ENCODE results near the gene CENPT.

DNA sequence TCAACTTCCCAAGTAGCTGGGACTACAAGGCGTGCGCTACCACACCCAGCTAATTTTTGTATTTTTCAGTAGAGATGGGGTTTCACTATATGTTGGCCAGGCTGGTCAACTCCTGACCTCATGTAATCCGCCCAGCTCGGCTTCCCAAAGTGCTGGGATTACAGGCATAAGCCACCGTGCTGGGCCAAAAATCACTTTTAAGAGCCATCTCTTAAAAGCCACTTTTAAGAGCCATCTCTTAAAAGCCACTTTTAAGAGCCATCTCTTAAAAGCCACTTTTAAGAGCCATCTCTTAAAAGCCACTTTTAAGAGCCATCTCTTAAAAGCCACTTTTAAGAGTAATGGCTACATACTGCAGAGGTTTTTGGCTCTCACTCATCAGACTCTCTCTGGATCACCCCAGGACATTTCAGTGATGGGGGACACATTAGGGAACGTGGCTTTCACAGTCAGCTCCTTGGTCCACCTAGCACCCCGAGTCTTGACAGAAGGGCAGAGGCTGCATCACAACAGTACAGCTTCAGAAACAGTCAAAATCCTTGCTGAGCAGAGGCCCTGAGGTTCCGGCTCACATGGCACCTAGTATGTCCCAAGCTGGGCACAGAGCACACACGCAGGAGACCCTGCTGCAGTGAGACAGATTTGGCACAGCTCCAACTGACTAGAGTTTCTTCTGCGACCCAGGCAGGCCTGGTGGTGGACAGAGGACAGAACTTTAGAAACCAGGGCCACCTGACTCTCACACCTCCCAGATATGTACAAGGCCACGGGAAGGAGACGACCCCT is 64.7 kb downstream of the CENPT start:
- TF ChIP-seq, protein P1, sequence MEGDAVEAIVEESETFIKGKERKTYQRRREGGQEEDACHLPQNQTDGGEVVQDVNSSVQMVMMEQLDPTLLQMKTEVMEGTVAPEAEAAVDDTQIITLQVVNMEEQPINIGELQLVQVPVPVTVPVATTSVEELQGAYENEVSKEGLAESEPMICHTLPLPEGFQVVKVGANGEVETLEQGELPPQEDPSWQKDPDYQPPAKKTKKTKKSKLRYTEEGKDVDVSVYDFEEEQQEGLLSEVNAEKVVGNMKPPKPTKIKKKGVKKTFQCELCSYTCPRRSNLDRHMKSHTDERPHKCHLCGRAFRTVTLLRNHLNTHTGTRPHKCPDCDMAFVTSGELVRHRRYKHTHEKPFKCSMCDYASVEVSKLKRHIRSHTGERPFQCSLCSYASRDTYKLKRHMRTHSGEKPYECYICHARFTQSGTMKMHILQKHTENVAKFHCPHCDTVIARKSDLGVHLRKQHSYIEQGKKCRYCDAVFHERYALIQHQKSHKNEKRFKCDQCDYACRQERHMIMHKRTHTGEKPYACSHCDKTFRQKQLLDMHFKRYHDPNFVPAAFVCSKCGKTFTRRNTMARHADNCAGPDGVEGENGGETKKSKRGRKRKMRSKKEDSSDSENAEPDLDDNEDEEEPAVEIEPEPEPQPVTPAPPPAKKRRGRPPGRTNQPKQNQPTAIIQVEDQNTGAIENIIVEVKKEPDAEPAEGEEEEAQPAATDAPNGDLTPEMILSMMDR (IDR thresholded peaks at IDR 0.05; ENCODE audit: low read depth, low read length) = no peak
- TF ChIP-seq POLR2A (IDR thresholded peaks at IDR 0.05; ENCODE audit: extremely low read depth, insufficient read length) = no peak
- TF ChIP-seq, protein P2, sequence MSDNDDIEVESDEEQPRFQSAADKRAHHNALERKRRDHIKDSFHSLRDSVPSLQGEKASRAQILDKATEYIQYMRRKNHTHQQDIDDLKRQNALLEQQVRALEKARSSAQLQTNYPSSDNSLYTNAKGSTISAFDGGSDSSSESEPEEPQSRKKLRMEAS (IDR thresholded peaks at IDR 0.05; ENCODE audit: low read depth, low read length) = no peak
- no peak for TF ChIP-seq MYC (IDR thresholded peaks at IDR 0.05; ENCODE audit: low read depth, low read length)

All from NB4 (cell line).